GM23248 (cell line): ENCODE results near the gene SMARCB1. TPM values are rescaled to one million over a fixed set of nuclear protein-coding genes. Genes with fewer than 3 reads are reported as not detected.

Experiments used
- DNase-seq: peaks from one replicate; pipeline ENCODE4 v3.0.0-alpha.2; 2015
- H2AFZ ChIP-seq: fragments of 200-600 bp; sonication (generic); 2 replicates; pipeline ENCODE4 v1.6.1; 2016; ENCODE audit warnings: antibody characterized with exemption
- H3F3A ChIP-seq: fragments of 200-600 bp; sonication (generic); 2 replicates; pipeline ENCODE4 v1.6.1; 2016; ENCODE audit warnings: mild to moderate bottlenecking, antibody characterized with exemption, mixed run types; ENCODE audit not compliant: insufficient read depth
- H3K27ac ChIP-seq: fragments of 200-600 bp; sonication (generic); 2 replicates; pipeline ENCODE4 v1.5.1; 2016; ENCODE audit warnings: mild to moderate bottlenecking
- H3K27me3 ChIP-seq: fragments of 200-600 bp; sonication (generic); replicated peaks from 2 replicates; pipeline ENCODE4 v1.6.1; 2016; ENCODE audit warnings: mild to moderate bottlenecking; ENCODE audit not compliant: insufficient read depth
- H3K36me3 ChIP-seq: fragments of 200-600 bp; sonication (generic); 2 replicates; pipeline ENCODE4 v1.6.1; 2016; ENCODE audit warnings: low read depth, mild to moderate bottlenecking
- H3K4me1 ChIP-seq: fragments of 200-600 bp; sonication (generic); 2 replicates; pipeline ENCODE4 v1.6.1; 2016; ENCODE audit warnings: mild to moderate bottlenecking; ENCODE audit not compliant: insufficient read depth
- H3K4me2 ChIP-seq: fragments of 200-600 bp; sonication (generic); one replicate; pipeline ENCODE4 v1.6.1; 2016; ENCODE audit warnings: mild to moderate bottlenecking; ENCODE audit not compliant: unreplicated experiment
- H3K4me3 ChIP-seq: fragments of 200-600 bp; sonication (generic); 2 replicates; pipeline ENCODE4 v1.5.1; 2016; ENCODE audit warnings: mild to moderate bottlenecking
- H3K79me2 ChIP-seq: fragments of 200-600 bp; sonication (generic); 2 replicates; pipeline ENCODE4 v1.6.1; 2016; ENCODE audit warnings: mild to moderate bottlenecking; ENCODE audit not compliant: insufficient read depth
- H3K9ac ChIP-seq: fragments of 200-600 bp; sonication (generic); 2 replicates; pipeline ENCODE4 v1.6.1; 2016; ENCODE audit warnings: mild to moderate bottlenecking
- H3K9me2 ChIP-seq: fragments of 200-600 bp; sonication (generic); 2 replicates; pipeline ENCODE4 v1.6.1; 2016; ENCODE audit warnings: mixed run types, mild to moderate bottlenecking, moderate library complexity; ENCODE audit not compliant: insufficient read depth
- H3K9me3 ChIP-seq: fragments of 200-600 bp; sonication (generic); one replicate; pipeline ENCODE4 v1.6.1; 2017; ENCODE audit warnings: low read depth
- H4K20me1 ChIP-seq: fragments of 200-600 bp; sonication (generic); 2 replicates; pipeline ENCODE4 v1.6.0; 2016; ENCODE audit not compliant: insufficient read depth
- EZH2 ChIP-seq: fragments of 200-600 bp; sonication (generic); IDR thresholded peaks from 2 replicates; pipeline ENCODE4 v1.6.1; 2018; ENCODE audit warnings: antibody characterized with exemption, mild to moderate bottlenecking; ENCODE audit not compliant: insufficient read depth, poor library complexity, severe bottlenecking
- EZH2phosphoT487 ChIP-seq: fragments of 200-600 bp; sonication (generic); IDR thresholded peaks from 2 replicates; pipeline ENCODE4 v1.6.1; 2018; ENCODE audit warnings: antibody characterized with exemption, moderate library complexity, mild to moderate bottlenecking, low read depth; ENCODE audit not compliant: insufficient read depth
- WGBS, 2 experiments: methylation state at CpG; one replicate each; pipeline ENCODE4 v1.1.6; 2015 to 2017; ENCODE audit warnings: low lambda C conversion rate in 2 of 2, low coverage in 1 of 2; ENCODE audit errors: missing lambda C conversion rate in 2 of 2; 5-methylcytosine and 5-hydroxymethylcytosine counted together
- in situ Hi-C: fragments of 300-500 bp; cut with MboI; formaldehyde crosslinking; loops from 2 replicates; pipeline ENCODE4 v1.15.0; 2020
- polyA plus RNA-seq: library from polyadenylated mRNA; unstranded; fragments of >200 nt; fragmentation: Nextera tagmentation; extraction: Ambion mirVana; gene quantifications from 2 replicates; pipeline ENCODE4 v1.2.1, GENCODE V29; 2016
- total RNA-seq: library from RNA; depleted of rRNA; stranded (reverse); fragments of >200 nt; shearing (Covaris generic); gene quantifications from 2 replicates; pipeline ENCODE4 v1.2.3, GENCODE V29; 2014

The SMARCB1 gene
- total and polyA plus RNA-seq, 2 experiments from 2014 or later = 63.9 to 85.2 TPM

- Histone ChIP-seq H3K27ac (no peak overlapping the region), H2AFZ (no peak overlapping the region), H4K20me1 (no peaks in the 10 kb centered on the region), H3F3A (peaks cover 3% of the 10 kb centered on the region; the same call in 1 of the 2 replicates), H3K9me3 (no peaks in the 10 kb centered on the region), H3K4me3 (no peak overlapping the region), H3K9me2 (no peaks in the 10 kb centered on the region), H3K27me3 (no peaks in the 10 kb centered on the region), H3K79me2 (peaks cover 4% of the 10 kb centered on the region), H3K9ac (no peak overlapping the region), H3K4me2 (no peak overlapping the region), H3K36me3 (no peaks in the 10 kb centered on the region), H3K4me1 (peaks cover 19% of the 10 kb centered on the region)
- 72 to 82% methylated on average over 1 of the region's 1 CpG for WGBS, 2 experiments
- in situ Hi-C loops = no loop called here
- TF ChIP-seq EZH2phosphoT487 = no peak
- TF ChIP-seq EZH2 = no peak
- no peak for DNase-seq
Measured at GRCh38 chr22:23782703-23783102, 4.1 kb upstream of the SMARCB1 start.

- Histone ChIP-seq H3F3A (peaks cover 3% of the 10 kb centered on the region; the same call in 1 of the 2 replicates), H3K9ac (no peak overlapping the region), H3K4me3 (no peak overlapping the region), H3K79me2 (peaks cover 12% of the 10 kb centered on the region), H3K9me3 (no peaks in the 10 kb centered on the region), H3K36me3 (no peaks in the 10 kb centered on the region), H4K20me1 (no peaks in the 10 kb centered on the region), H3K9me2 (no peaks in the 10 kb centered on the region), H3K27me3 (no peaks in the 10 kb centered on the region), H2AFZ (no peak overlapping the region), H3K4me2 (no peak overlapping the region), H3K4me1 (peaks cover 26% of the 10 kb centered on the region), H3K27ac (no peak overlapping the region)
- TF ChIP-seq EZH2 (no peak), EZH2phosphoT487 (no peak)
- 82% methylated on average over 13 to 15 of the region's 15 CpGs for WGBS, 2 experiments
- no peak for DNase-seq
- in situ Hi-C loops = no loop called here
Measured at GRCh38 chr22:23783265-23784150, 3.3 kb upstream of the SMARCB1 start.

GRCh38 chr22:23784215-23784732 is 2.5 kb upstream of the SMARCB1 start:
- Histone ChIP-seq H3F3A (peaks cover 3% of the 10 kb centered on the region; the same call in 1 of the 2 replicates), H3K27ac (no peak overlapping the region), H3K9me3 (no peaks in the 10 kb centered on the region), H3K36me3 (no peaks in the 10 kb centered on the region), H2AFZ (no peak overlapping the region), H3K79me2 (peaks cover 20% of the 10 kb centered on the region), H3K9me2 (no peaks in the 10 kb centered on the region), H3K27me3 (no peaks in the 10 kb centered on the region), H3K9ac (no peak overlapping the region), H4K20me1 (peaks cover 3% of the 10 kb centered on the region; the same call in 1 of the 2 replicates), H3K4me3 (no peak overlapping the region), H3K4me1 (peaks cover 26% of the 10 kb centered on the region), H3K4me2 (no peak overlapping the region)
- in situ Hi-C loops = no loop called here
- DNase-seq = no peak
- 80 to 87% methylated on average over 8 of the region's 8 CpGs for WGBS, 2 experiments
- TF ChIP-seq EZH2phosphoT487 = no peak
- TF ChIP-seq EZH2 = no peak

- Histone ChIP-seq H3K79me2 (peaks cover 40% of the 10 kb centered on the region), H3K4me1 (peaks cover 32% of the 10 kb centered on the region), H2AFZ (peak overlapping the region; percentile 87), H4K20me1 (peaks cover 12% of the 10 kb centered on the region; the same call in 1 of the 2 replicates), H3K9ac (peak overlapping the region; percentile 99), H3K4me2 (peak overlapping the region; percentile 89), H3K9me3 (no peaks in the 10 kb centered on the region), H3F3A (peaks cover 9% of the 10 kb centered on the region), H3K27me3 (no peaks in the 10 kb centered on the region), H3K36me3 (no peaks in the 10 kb centered on the region), H3K27ac (peak overlapping the region; percentile 98), H3K9me2 (no peaks in the 10 kb centered on the region), H3K4me3 (peak overlapping the region; percentile 93)
- TF ChIP-seq EZH2phosphoT487 = no peak
- no peak for TF ChIP-seq EZH2
- in situ Hi-C loops = no loop called here
- DNase-seq = no peak
- 14 to 16% methylated on average over 9 of the region's 9 CpGs for WGBS, 2 experiments
Measured at GRCh38 chr22:23786261-23786710, 480 bp upstream of the SMARCB1 start.
